ENCODE data around the gene PHACTR3.

PHACTR3 gene

GRCh38 chr20:59662161-59662560 is 57.8 kb downstream of the PHACTR3 start:
- no peak overlapping the region for H3K18ac ChIP-seq (ENCODE audit: low read length)
- no peaks in the 10 kb centered on the region for H3K36me3 ChIP-seq (ENCODE audit: control insufficient read depth, insufficient read depth, low read length)
- no peak overlapping the region for H2AK5ac ChIP-seq (ENCODE audit: low read length)
- DNase-seq: no peak
- WGBS (ENCODE audit: extremely low coverage, insufficient coverage, low lambda C conversion rate): no CpG with 5 or more reads among the region's 5 CpGs
- no peak overlapping the region for H4K5ac ChIP-seq (ENCODE audit: low read length)
- no peak overlapping the region for H4K8ac ChIP-seq (ENCODE audit: low read depth, low read length)
- no peak overlapping the region for H2BK120ac ChIP-seq (ENCODE audit: low read depth, low read length)
- H2BK15ac ChIP-seq (replicated peaks; ENCODE audit: low read depth): no peak overlapping the region
- H3K79me2 ChIP-seq (ENCODE audit: control insufficient read depth, insufficient read depth, low read length): no peaks in the 10 kb centered on the region
- no peaks in the 10 kb centered on the region for H3K4me1 ChIP-seq (ENCODE audit: control insufficient read depth, low read depth, low read length)
- H3K9ac ChIP-seq (ENCODE audit: low read length): no peak overlapping the region
- H3K27me3 ChIP-seq (ENCODE audit: insufficient read depth, low read length, poor library complexity): no peaks in the 10 kb centered on the region
- no peak overlapping the region for H3K4ac ChIP-seq (ENCODE audit: low read depth, low read length)
- H3K79me1 ChIP-seq (ENCODE audit: low read length): no peaks in the 10 kb centered on the region
- no peak overlapping the region for H2BK5ac ChIP-seq (ENCODE audit: low read length)
- no peak overlapping the region for H3K4me3 ChIP-seq (ENCODE audit: low read length)
- H3K27ac ChIP-seq (ENCODE audit: low read depth, low read length): no peak overlapping the region
- H3K23ac ChIP-seq (ENCODE audit: low read length): no peak overlapping the region
- no peak overlapping the region for H3K4me2 ChIP-seq (ENCODE audit: low read length)
- no peak overlapping the region for H3K56ac ChIP-seq (ENCODE audit: low read length)

- H3K18ac ChIP-seq (ENCODE audit: low read length): no peak overlapping the region
- H4K8ac ChIP-seq (ENCODE audit: low read depth, low read length): no peak overlapping the region
- H2BK5ac ChIP-seq (ENCODE audit: low read length): no peak overlapping the region
- no peaks in the 10 kb centered on the region for H3K79me1 ChIP-seq (ENCODE audit: low read length)
- H3K36me3 ChIP-seq (ENCODE audit: control insufficient read depth, insufficient read depth, low read length): no peaks in the 10 kb centered on the region
- WGBS (ENCODE audit: extremely low coverage, insufficient coverage, low lambda C conversion rate): no CpG with 5 or more reads among the region's 14 CpGs
- H3K23ac ChIP-seq (ENCODE audit: low read length): no peak overlapping the region
- no peak overlapping the region for H2BK120ac ChIP-seq (ENCODE audit: low read depth, low read length)
- DNase-seq: no peak
- no peak overlapping the region for H4K5ac ChIP-seq (ENCODE audit: low read length)
- no peak overlapping the region for H3K27ac ChIP-seq (ENCODE audit: low read depth, low read length)
- H3K4me1 ChIP-seq (ENCODE audit: control insufficient read depth, low read depth, low read length): no peaks in the 10 kb centered on the region
- H3K56ac ChIP-seq (ENCODE audit: low read length): no peak overlapping the region
- no peak overlapping the region for H2AK5ac ChIP-seq (ENCODE audit: low read length)
- no peak overlapping the region for H2BK15ac ChIP-seq (replicated peaks; ENCODE audit: low read depth)
- no peak overlapping the region for H3K4ac ChIP-seq (ENCODE audit: low read depth, low read length)
- no peak overlapping the region for H3K4me3 ChIP-seq (ENCODE audit: low read length)
- H3K4me2 ChIP-seq (ENCODE audit: low read length): no peak overlapping the region
- H3K27me3 ChIP-seq (ENCODE audit: insufficient read depth, low read length, poor library complexity): no peaks in the 10 kb centered on the region
- H3K79me2 ChIP-seq (ENCODE audit: control insufficient read depth, insufficient read depth, low read length): no peaks in the 10 kb centered on the region
- no peak overlapping the region for H3K9ac ChIP-seq (ENCODE audit: low read length)
These were observed 58.6 kb downstream of the PHACTR3 start for GRCh38 chr20:59662856-59663512.

- Histone ChIP-seq H3K4me3 (ENCODE audit: low read length) (no peak overlapping the region), H3K27me3 (ENCODE audit: insufficient read depth, low read length, poor library complexity) (no peaks in the 10 kb centered on the region), H3K9ac (ENCODE audit: low read length) (no peak overlapping the region), H3K4ac (ENCODE audit: low read depth, low read length) (no peak overlapping the region), H2AK5ac (ENCODE audit: low read length) (no peak overlapping the region), H3K27ac (ENCODE audit: low read depth, low read length) (no peak overlapping the region), H3K4me2 (ENCODE audit: low read length) (no peak overlapping the region), H3K56ac (ENCODE audit: low read length) (no peak overlapping the region), H3K23ac (ENCODE audit: low read length) (no peak overlapping the region), H2BK5ac (ENCODE audit: low read length) (no peak overlapping the region), H3K18ac (ENCODE audit: low read length) (no peak overlapping the region), H3K4me1 (ENCODE audit: control insufficient read depth, low read depth, low read length) (no peaks in the 10 kb centered on the region), H3K79me1 (ENCODE audit: low read length) (no peaks in the 10 kb centered on the region), H2BK15ac (replicated peaks; ENCODE audit: low read depth) (no peak overlapping the region), H2BK120ac (ENCODE audit: low read depth, low read length) (no peak overlapping the region), H4K5ac (ENCODE audit: low read length) (no peak overlapping the region), H3K79me2 (ENCODE audit: control insufficient read depth, insufficient read depth, low read length) (no peaks in the 10 kb centered on the region), H4K8ac (ENCODE audit: low read depth, low read length) (no peak overlapping the region), H3K36me3 (ENCODE audit: control insufficient read depth, insufficient read depth, low read length) (no peaks in the 10 kb centered on the region)
- no CpG with 5 or more reads among the region's 15 CpGs for WGBS (ENCODE audit: extremely low coverage, insufficient coverage, low lambda C conversion rate)
- DNase-seq: no peak
These were observed 59.2 kb downstream of the PHACTR3 start for GRCh38 chr20:59663513-59664060.

- Histone ChIP-seq H2BK120ac (ENCODE audit: low read depth, low read length) (no peak overlapping the region), H3K36me3 (ENCODE audit: control insufficient read depth, insufficient read depth, low read length) (no peaks in the 10 kb centered on the region), H3K4me1 (ENCODE audit: control insufficient read depth, low read depth, low read length) (no peaks in the 10 kb centered on the region), H3K4me2 (ENCODE audit: low read length) (no peak overlapping the region), H3K27ac (ENCODE audit: low read depth, low read length) (no peak overlapping the region), H3K56ac (ENCODE audit: low read length) (no peak overlapping the region), H3K79me2 (ENCODE audit: control insufficient read depth, insufficient read depth, low read length) (no peaks in the 10 kb centered on the region), H4K5ac (ENCODE audit: low read length) (no peak overlapping the region), H3K27me3 (ENCODE audit: insufficient read depth, low read length, poor library complexity) (no peaks in the 10 kb centered on the region), H2AK5ac (ENCODE audit: low read length) (no peak overlapping the region), H3K23ac (ENCODE audit: low read length) (no peak overlapping the region), H3K18ac (ENCODE audit: low read length) (no peak overlapping the region), H3K9ac (ENCODE audit: low read length) (no peak overlapping the region), H3K4me3 (ENCODE audit: low read length) (no peak overlapping the region), H4K8ac (ENCODE audit: low read depth, low read length) (no peak overlapping the region), H2BK15ac (replicated peaks; ENCODE audit: low read depth) (no peak overlapping the region), H2BK5ac (ENCODE audit: low read length) (no peak overlapping the region), H3K4ac (ENCODE audit: low read depth, low read length) (no peak overlapping the region), H3K79me1 (ENCODE audit: low read length) (no peaks in the 10 kb centered on the region)
- no CpG with 5 or more reads among the region's 11 CpGs for WGBS (ENCODE audit: extremely low coverage, insufficient coverage, low lambda C conversion rate)
- DNase-seq: no peak
These were observed 60.1 kb downstream of the PHACTR3 start for GRCh38 chr20:59664421-59664941.

GRCh38 chr20:59665656-59666555 is 61.6 kb downstream of the PHACTR3 start:
- Histone ChIP-seq H3K4me3 (ENCODE audit: low read length) (no peak overlapping the region), H3K4ac (ENCODE audit: low read depth, low read length) (no peak overlapping the region), H3K36me3 (ENCODE audit: control insufficient read depth, insufficient read depth, low read length) (no peaks in the 10 kb centered on the region), H3K79me2 (ENCODE audit: control insufficient read depth, insufficient read depth, low read length) (no peaks in the 10 kb centered on the region), H4K5ac (ENCODE audit: low read length) (no peak overlapping the region), H3K4me1 (ENCODE audit: control insufficient read depth, low read depth, low read length) (no peaks in the 10 kb centered on the region), H3K79me1 (ENCODE audit: low read length) (no peaks in the 10 kb centered on the region), H3K27ac (ENCODE audit: low read depth, low read length) (no peak overlapping the region), H3K27me3 (ENCODE audit: insufficient read depth, low read length, poor library complexity) (no peaks in the 10 kb centered on the region), H2BK120ac (ENCODE audit: low read depth, low read length) (no peak overlapping the region), H3K4me2 (ENCODE audit: low read length) (no peak overlapping the region), H4K8ac (ENCODE audit: low read depth, low read length) (no peak overlapping the region), H2BK15ac (replicated peaks; ENCODE audit: low read depth) (no peak overlapping the region), H3K23ac (ENCODE audit: low read length) (no peak overlapping the region), H3K56ac (ENCODE audit: low read length) (no peak overlapping the region), H2BK5ac (ENCODE audit: low read length) (no peak overlapping the region), H2AK5ac (ENCODE audit: low read length) (no peak overlapping the region), H3K9ac (ENCODE audit: low read length) (no peak overlapping the region), H3K18ac (ENCODE audit: low read length) (no peak overlapping the region)
- DNase-seq: no peak
- WGBS (ENCODE audit: extremely low coverage, insufficient coverage, low lambda C conversion rate): no CpG with 5 or more reads among the region's 8 CpGs
